B cell (primary cell): ENCODE measurements around the gene TMEM128. TPM values are rescaled to one million over a fixed set of nuclear protein-coding genes. Genes with fewer than 3 reads are reported as not detected.

Experiments
- ATAC-seq: fragments of 200-7000 bp; cut with Tn5 transposase; one replicate; pipeline ENCODE4 v1.10.0; 2021; ENCODE audit warnings: low read depth, mild to moderate bottlenecking, moderate number of reproducible peaks, moderate library complexity
- CTCF ChIA-PET: fragments of 350-600 bp; sonication (Branson Sonifier 250); formaldehyde crosslinking; loops from one replicate; lab custom pipeline; 2021; ENCODE audit warnings: antibody characterized with exemption, inconsistent platforms; lab: Charles Lee
- POLR2A ChIA-PET: fragments of 350-600 bp; sonication (Branson Sonifier 250); formaldehyde crosslinking; loops from one replicate; lab custom pipeline; 2021; ENCODE audit warnings: antibody characterized with exemption; lab: Charles Lee
- DNase-seq: peaks from one replicate; pipeline ENCODE4 v3.0.0; 2013
- H2AFZ ChIP-seq: 2 replicates; pipeline ENCODE4 v1.6.1; 2012; ENCODE audit warnings: mild to moderate bottlenecking, low read depth, low read length; ENCODE audit not compliant: insufficient read depth, poor library complexity, severe bottlenecking
- H3K27ac ChIP-seq, 2 donors: 1 replicate in 1 of 2; 2 replicates in 1 of 2; pipeline ENCODE4 v1.5.1; 2012 to 2013; ENCODE audit warnings: low read length in 2 of 2, mild to moderate bottlenecking in 2 of 2, moderate library complexity in 1 of 2
- H3K27me3 ChIP-seq, 4 experiments: fragments of 200-600 bp in 1 of 4; sonication (generic) in 1 of 4; replicated peaks in 1 of 4; 1 replicate in 2 of 4; 2 replicates in 2 of 4; pipeline versions ENCODE4 v1.6.1 to v1.7.0; 2013 to 2016; ENCODE audit warnings: low read length in 3 of 4, mild to moderate bottlenecking in 2 of 4, mixed read lengths in 1 of 4, moderate library complexity in 1 of 4; ENCODE audit not compliant: insufficient read depth in 4 of 4, control insufficient read depth in 3 of 4; ENCODE audit errors: control extremely low read depth in 1 of 4
- H3K36me3 ChIP-seq, 2 experiments: replicated peaks in 1 of 2; 1 replicate in 1 of 2; 2 replicates in 1 of 2; pipeline versions ENCODE4 v1.6.1 to v1.7.1; 2013; ENCODE audit warnings: low read length in 1 of 2; ENCODE audit not compliant: insufficient read depth in 2 of 2, control insufficient read depth in 1 of 2; ENCODE audit errors: control extremely low read depth in 1 of 2, extremely low read depth in 1 of 2
- H3K4me1 ChIP-seq, 2 donors: fragments of 200-600 bp in 1 of 2; sonication (generic) in 1 of 2; 1 replicate in 1 of 2; 2 replicates in 1 of 2; pipeline versions ENCODE4 v1.5.1 to v1.6.1; 2013 to 2017; ENCODE audit warnings: low read length in 2 of 2; ENCODE audit not compliant: control insufficient read depth in 2 of 2, insufficient read depth in 2 of 2
- H3K4me2 ChIP-seq: replicated peaks from 2 replicates; pipeline ENCODE3; 2012; ENCODE audit warnings: mild to moderate bottlenecking, low read depth, low read length; ENCODE audit not compliant: poor library complexity, severe bottlenecking
- H3K4me3 ChIP-seq, 5 experiments: fragments of 200-600 bp in 1 of 5; sonication (generic) in 1 of 5; 1 replicate in 3 of 5; 2 replicates in 2 of 5; pipeline versions ENCODE4 v1.5.1 to v1.7.0; 2011 to 2016; ENCODE audit warnings: low read length in 4 of 5, mild to moderate bottlenecking in 4 of 5, low read depth in 2 of 5, control low read depth in 1 of 5, moderate library complexity in 1 of 5; ENCODE audit not compliant: insufficient read depth in 1 of 5; ENCODE audit errors: control extremely low read depth in 1 of 5, extremely low read depth in 1 of 5
- H3K79me2 ChIP-seq: fragments of 200-600 bp; sonication (generic); one replicate; pipeline ENCODE4 v1.6.0; 2016; ENCODE audit warnings: low read length; ENCODE audit not compliant: control insufficient read depth, insufficient read depth
- H3K9ac ChIP-seq: fragments of 200-600 bp; sonication (generic); 2 replicates; pipeline ENCODE4 v1.6.1; 2017; ENCODE audit warnings: mild to moderate bottlenecking, low read length, moderate library complexity
- H3K9me3 ChIP-seq, 3 donors: one replicate each; pipeline versions ENCODE4 v1.6.1 to v1.7.1; 2013; ENCODE audit warnings: low read length in 2 of 3; ENCODE audit not compliant: control insufficient read depth in 2 of 3, insufficient read depth in 1 of 3; ENCODE audit errors: control extremely low read depth in 1 of 3
- H4K20me1 ChIP-seq: 2 replicates; pipeline ENCODE4 v1.6.0; 2012; ENCODE audit warnings: mild to moderate bottlenecking, low read length; ENCODE audit not compliant: insufficient read depth, control insufficient read depth, poor library complexity, severe bottlenecking
- H3K27ac Mint-ChIP-seq: one replicate; pipeline ENCODE4 v1.8.0; 2021; ENCODE audit warnings: mixed read lengths
- H3K27me3 Mint-ChIP-seq: one replicate; pipeline ENCODE4 v1.8.0; 2021; ENCODE audit warnings: mixed read lengths
- H3K4me1 Mint-ChIP-seq: one replicate; pipeline ENCODE4 v1.8.0; 2021; ENCODE audit warnings: mixed read lengths
- H3K4me3 Mint-ChIP-seq: one replicate; pipeline ENCODE4 v1.8.0; 2021; ENCODE audit warnings: mixed read lengths
- H3K9me3 Mint-ChIP-seq: one replicate; pipeline ENCODE4 v1.8.0; 2022; ENCODE audit warnings: mixed read lengths; ENCODE audit not compliant: insufficient read depth
- WGBS: methylation state at CpG from one replicate; pipeline ENCODE4 v1.1.5; 2013; ENCODE audit warnings: missing lambda C conversion rate; ENCODE audit not compliant: insufficient coverage; 5-methylcytosine and 5-hydroxymethylcytosine counted together
- intact Hi-C: fragments of 100-400 bp; cut with micrococcal nuclease; formaldehyde crosslinking; loops from one replicate; pipeline ENCODE4 v1.10.0; 2022
- polyA minus RNA-seq: library from RNA; depleted of rRNA, polyadenylated mRNA; stranded (reverse); fragments of >200 nt; gene quantifications from 2 replicates; pipeline ENCODE4 v1.2.3, GENCODE V29; 2012
- polyA plus RNA-seq: library from polyadenylated mRNA; depleted of rRNA; stranded (reverse); fragments of >200 nt; gene quantifications from 2 replicates; pipeline ENCODE4 v1.2.3, GENCODE V29; 2012
- total RNA-seq, 2 donors: library from RNA; stranded (reverse); fragments of 120-200 nt in 1 of 2; gene quantifications; 1 replicate in 1 of 2; 2 replicates in 1 of 2; pipeline versions ENCODE4 v1.2.3 to v1.2.4, GENCODE V29; 2013 to 2022
- TF ChIP-seq, protein P1 (sequence below): fragments of 200-600 bp; IDR thresholded peaks from one replicate; pipeline ENCODE4 v1.8.0; 2022; ENCODE audit warnings: antibody characterized with exemption, mild to moderate bottlenecking

Gene TMEM128, protein sequence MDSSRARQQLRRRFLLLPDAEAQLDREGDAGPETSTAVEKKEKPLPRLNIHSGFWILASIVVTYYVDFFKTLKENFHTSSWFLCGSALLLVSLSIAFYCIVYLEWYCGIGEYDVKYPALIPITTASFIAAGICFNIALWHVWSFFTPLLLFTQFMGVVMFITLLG
- 16.3 and 17.3 TPM in 2 replicates for total RNA-seq
- 19.2 TPM for total RNA-seq (2013)
- 10.2 and 10.9 TPM in 2 replicates for polyA plus RNA-seq
- polyA minus RNA-seq = 5.0 and 7.7 TPM in 2 replicates

GRCh38 chr4:4248029-4248884, at the start of gene TMEM128:
TSS of gene TMEM128 (minus strand) at chr4:4248223. CDS start at chr4:4248202, 21 bp downstream.
- intact Hi-C loops = loop anchor here (1.0 to 2.0 kb wide), 2 partner anchors 42 to 295 kb away; partner anchors contain the start of genes LYAR, STX18 and ZBTB49
- peaks cover 24% of the 10 kb centered on the region for H3K79me2 ChIP-seq
- ChIA-PET POLR2A (interaction anchor here (0.6 to 1.6 kb wide), 3 partner anchors 42 to 1951 kb away, joined by 4 to 7 read pairs (median 4); partner anchors contain the start of genes LYAR, STX18 and ZBTB49), CTCF (interaction anchor here (1.0 to 2.5 kb wide), 4 partner anchors 12 to 90 kb away, joined by 3 to 16 read pairs (median 7); no protein-coding TSS in a partner anchor)
- H3K27me3 Mint-ChIP-seq = peaks cover under 1% of the 10 kb centered on the region
- peak within 1 kb of the TSS; percentile 79 for H3K4me2 ChIP-seq
- peak; percentile 96 for ATAC-seq
- H3K27ac ChIP-seq = peak within 1 kb of the TSS; percentile 88
- peaks cover 0 to 4% (median 1%) of the 10 kb centered on the region in 4 experiments for H3K27me3 ChIP-seq
- peak within 1 kb of the TSS; percentile 97 for H3K27ac Mint-ChIP-seq
- H4K20me1 ChIP-seq = no peaks in the 10 kb centered on the region
- H3K9ac ChIP-seq = peak within 1 kb of the TSS; percentile 93
- TF ChIP-seq, protein P1, sequence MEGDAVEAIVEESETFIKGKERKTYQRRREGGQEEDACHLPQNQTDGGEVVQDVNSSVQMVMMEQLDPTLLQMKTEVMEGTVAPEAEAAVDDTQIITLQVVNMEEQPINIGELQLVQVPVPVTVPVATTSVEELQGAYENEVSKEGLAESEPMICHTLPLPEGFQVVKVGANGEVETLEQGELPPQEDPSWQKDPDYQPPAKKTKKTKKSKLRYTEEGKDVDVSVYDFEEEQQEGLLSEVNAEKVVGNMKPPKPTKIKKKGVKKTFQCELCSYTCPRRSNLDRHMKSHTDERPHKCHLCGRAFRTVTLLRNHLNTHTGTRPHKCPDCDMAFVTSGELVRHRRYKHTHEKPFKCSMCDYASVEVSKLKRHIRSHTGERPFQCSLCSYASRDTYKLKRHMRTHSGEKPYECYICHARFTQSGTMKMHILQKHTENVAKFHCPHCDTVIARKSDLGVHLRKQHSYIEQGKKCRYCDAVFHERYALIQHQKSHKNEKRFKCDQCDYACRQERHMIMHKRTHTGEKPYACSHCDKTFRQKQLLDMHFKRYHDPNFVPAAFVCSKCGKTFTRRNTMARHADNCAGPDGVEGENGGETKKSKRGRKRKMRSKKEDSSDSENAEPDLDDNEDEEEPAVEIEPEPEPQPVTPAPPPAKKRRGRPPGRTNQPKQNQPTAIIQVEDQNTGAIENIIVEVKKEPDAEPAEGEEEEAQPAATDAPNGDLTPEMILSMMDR = no peak
- H3K4me1 ChIP-seq = peaks cover 14 to 17% of the 10 kb centered on the region in 2 donors
- peaks cover 5 to 28% of the 10 kb centered on the region in 2 experiments for H3K36me3 ChIP-seq
- 1% methylated on average over 58 of the region's 62 CpGs for WGBS
- H3K4me3 ChIP-seq = peak within 1 kb of the TSS; percentile 67 to 98 (median 84)
- H3K9me3 ChIP-seq = no peaks in the 10 kb centered on the region
- H3K4me3 Mint-ChIP-seq = peak within 1 kb of the TSS; percentile 88
- H3K4me1 Mint-ChIP-seq = peaks cover 21% of the 10 kb centered on the region
- no peaks in the 10 kb centered on the region for H3K9me3 Mint-ChIP-seq
- peak; percentile 96 for DNase-seq
- H2AFZ ChIP-seq = peak within 1 kb of the TSS; percentile 91
